Activated CD4-positive, alpha-beta memory T cell treated with anti-CD3 and anti-CD28 coated beads for 36 hours (primary cell): ENCODE data around the gene GALNT2. TPM values are rescaled to one million over a fixed set of nuclear protein-coding genes. Genes with fewer than 3 reads are reported as not detected.

ENCODE experiments used
- CTCF ChIA-PET: fragments of 350-600 bp; sonication (Branson Sonifier 250); formaldehyde crosslinking; loops from one replicate; lab custom pipeline; 2021; ENCODE audit warnings: antibody characterized with exemption, inconsistent platforms; lab: Charles Lee
- POLR2A ChIA-PET: fragments of 350-600 bp; sonication (Branson Sonifier 250); formaldehyde crosslinking; loops from one replicate; lab custom pipeline; 2021; ENCODE audit warnings: antibody characterized with exemption; lab: Charles Lee
- DNase-seq: peaks from one replicate; pipeline ENCODE4 v3.0.0-alpha.2; 2020
- H3K27ac Mint-ChIP-seq: one replicate; pipeline ENCODE4 v1.8.0; 2021; ENCODE audit warnings: mixed read lengths
- H3K27me3 Mint-ChIP-seq: one replicate; pipeline ENCODE4 v1.8.0; 2021; ENCODE audit warnings: mixed read lengths
- H3K36me3 Mint-ChIP-seq: one replicate; pipeline ENCODE4 v1.8.0; 2021; ENCODE audit warnings: mixed read lengths
- H3K4me1 Mint-ChIP-seq: one replicate; pipeline ENCODE4 v1.8.0; 2021; ENCODE audit warnings: low read depth, mixed read lengths
- H3K4me3 Mint-ChIP-seq: one replicate; pipeline ENCODE4 v1.8.0; 2021; ENCODE audit warnings: mild to moderate bottlenecking, mixed read lengths
- H3K9me3 Mint-ChIP-seq: one replicate; pipeline ENCODE4 v1.8.0; 2021; ENCODE audit warnings: mixed read lengths
- intact Hi-C: fragments of 100-400 bp; cut with micrococcal nuclease; formaldehyde crosslinking; loops from one replicate; pipeline ENCODE4 v1.15.1; 2023
- total RNA-seq, 2 experiments: library from RNA; stranded (reverse); gene quantifications; one replicate each; pipeline ENCODE4 v1.2.3, GENCODE V29; 2021

GALNT2 gene
- total RNA-seq, 2 experiments from 2014 or later, result 49.5 to 51.0 TPM

DNA sequence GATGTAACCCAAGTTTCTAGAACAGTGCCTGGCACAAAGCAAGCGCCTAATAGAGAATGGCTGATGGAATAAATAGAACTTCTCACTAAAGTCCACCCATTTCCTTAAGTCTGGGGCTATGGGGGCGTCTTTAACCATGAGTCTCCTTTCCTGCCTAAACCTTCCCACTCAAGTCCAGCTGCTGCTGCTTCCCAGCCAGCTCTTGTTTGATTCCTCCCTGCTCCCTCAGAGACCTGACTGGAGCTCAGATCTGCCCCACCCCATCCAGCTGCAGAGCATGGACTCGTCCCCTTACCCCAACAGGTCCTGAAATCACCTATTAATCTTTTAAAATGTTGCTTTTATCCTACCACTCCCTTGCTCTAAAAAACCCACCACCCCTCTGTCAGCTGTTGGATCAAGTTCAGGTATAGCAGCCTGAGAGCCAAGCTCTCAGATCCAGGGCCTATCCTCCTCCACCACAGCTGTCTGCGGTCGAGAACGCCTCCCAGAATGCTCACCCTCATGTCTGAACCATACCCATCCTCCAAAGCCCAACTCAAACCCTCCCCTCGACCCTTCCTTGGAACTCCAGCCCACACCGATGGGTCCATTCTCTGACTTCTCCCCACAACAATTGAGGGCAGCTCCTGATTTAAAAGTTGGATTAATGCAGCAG, 12.8 kb upstream of the GALNT2 start:
- ChIA-PET POLR2A (no interaction called here), CTCF (no interaction called here)
- no peak for DNase-seq
- intact Hi-C loops, result no loop called here
- H3K27me3 Mint-ChIP-seq, result peaks cover 6% of the 10 kb centered on the region
- no peaks in the 10 kb centered on the region for H3K9me3 Mint-ChIP-seq
- H3K4me1 Mint-ChIP-seq, result peaks cover 4% of the 10 kb centered on the region
- no peak overlapping the region for H3K27ac Mint-ChIP-seq
- no peak overlapping the region for H3K4me3 Mint-ChIP-seq
- H3K36me3 Mint-ChIP-seq, result no peaks in the 10 kb centered on the region

DNA sequence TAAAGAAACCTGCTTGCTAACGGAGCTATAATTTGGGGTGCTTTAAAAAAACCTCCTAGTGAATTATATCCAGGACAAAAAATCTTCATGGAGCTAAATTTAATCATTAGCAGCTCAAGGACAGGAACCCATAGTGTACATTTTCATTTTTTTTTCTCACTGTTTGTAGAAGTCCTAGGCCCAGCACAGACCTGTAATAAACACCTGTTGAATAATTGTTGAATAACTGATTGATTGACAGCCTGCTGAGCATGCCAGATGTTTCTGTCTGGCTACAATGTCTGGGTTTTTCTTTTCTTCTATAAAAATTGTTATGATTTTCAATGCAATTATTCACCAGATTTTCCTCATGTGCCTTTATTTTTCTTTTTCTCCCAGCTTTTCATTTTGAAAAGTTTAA, 10.9 kb upstream of the GALNT2 start:
- CTCF ChIA-PET, result interaction anchor here (1.2 to 1.3 kb wide), 2 partner anchors 54 to 66 kb away, joined by 3 to 4 read pairs; no protein-coding TSS in a partner anchor
- Mint-ChIP-seq H3K4me3 (no peak overlapping the region), H3K4me1 (peaks cover 2% of the 10 kb centered on the region), H3K36me3 (no peaks in the 10 kb centered on the region), H3K9me3 (no peaks in the 10 kb centered on the region), H3K27me3 (peaks cover 8% of the 10 kb centered on the region), H3K27ac (no peak overlapping the region)
- intact Hi-C loops, result no loop called here
- POLR2A ChIA-PET, result no interaction called here
- DNase-seq, result no peak

- no peaks in the 10 kb centered on the region for H3K9me3 Mint-ChIP-seq
- CTCF ChIA-PET, result interaction anchor here (0.9 kb wide), 1 partner anchor 110 kb away, joined by 3 read pairs; no protein-coding TSS in a partner anchor
- POLR2A ChIA-PET, result no interaction called here
- H3K36me3 Mint-ChIP-seq, result no peaks in the 10 kb centered on the region
- H3K4me3 Mint-ChIP-seq, result no peak overlapping the region
- H3K4me1 Mint-ChIP-seq, result no peaks in the 10 kb centered on the region
- no peak overlapping the region for H3K27ac Mint-ChIP-seq
- no peak for DNase-seq
- intact Hi-C loops, result no loop called here
- H3K27me3 Mint-ChIP-seq, result peaks cover 8% of the 10 kb centered on the region
Measured at GRCh38 chr1:230057100-230057499, 9.9 kb upstream of the GALNT2 start.

DNA sequence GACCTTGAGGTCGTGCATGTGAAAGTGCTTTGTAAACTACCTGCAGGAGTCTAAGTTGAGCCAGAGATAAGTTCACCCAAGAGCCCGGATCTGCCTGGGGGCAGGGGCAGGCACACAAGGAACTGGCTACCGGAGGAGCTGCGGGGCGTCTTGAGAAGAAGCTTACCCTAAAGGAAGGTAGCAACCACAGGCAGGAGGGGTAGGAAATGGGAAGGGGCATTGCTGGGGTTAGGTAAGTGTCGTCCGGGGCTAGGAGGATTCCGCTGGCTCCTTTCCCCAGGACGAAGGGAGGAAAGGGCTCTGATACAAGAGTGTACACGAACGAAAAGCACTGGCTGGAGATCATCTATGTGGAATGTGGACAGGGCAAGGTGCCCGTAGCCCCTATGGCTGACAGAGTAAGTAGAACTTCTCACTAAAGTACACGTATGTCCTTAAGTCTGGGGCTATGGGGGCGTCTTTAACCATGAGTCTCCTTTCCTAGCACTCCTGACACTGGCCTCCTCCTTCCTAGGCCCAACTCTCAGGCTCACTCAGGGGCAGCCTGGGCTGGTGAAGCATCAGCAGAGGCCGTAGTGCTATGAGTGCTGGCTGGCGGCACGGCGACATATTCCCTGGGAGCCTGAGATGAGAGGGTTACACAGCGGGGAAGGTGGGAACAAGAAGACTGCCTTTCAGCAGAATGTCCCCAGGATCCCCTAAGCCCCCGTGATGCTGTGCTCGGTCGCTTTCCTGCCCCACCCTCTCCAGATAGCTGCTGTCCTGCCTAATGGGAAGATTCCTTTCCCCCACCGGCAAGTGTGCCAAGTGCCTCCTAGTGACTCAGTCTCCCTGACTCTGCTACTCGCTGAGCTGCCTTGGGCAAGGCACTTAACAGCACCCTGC, 9.1 kb upstream of the GALNT2 start:
- Mint-ChIP-seq H3K4me3 (no peak overlapping the region), H3K4me1 (no peaks in the 10 kb centered on the region), H3K36me3 (no peaks in the 10 kb centered on the region), H3K27me3 (peaks cover 9% of the 10 kb centered on the region), H3K27ac (no peak overlapping the region), H3K9me3 (peaks cover 3% of the 10 kb centered on the region)
- intact Hi-C loops, result no loop called here
- no peak for DNase-seq
- POLR2A ChIA-PET, result no interaction called here
- CTCF ChIA-PET, result no interaction called here

DNA sequence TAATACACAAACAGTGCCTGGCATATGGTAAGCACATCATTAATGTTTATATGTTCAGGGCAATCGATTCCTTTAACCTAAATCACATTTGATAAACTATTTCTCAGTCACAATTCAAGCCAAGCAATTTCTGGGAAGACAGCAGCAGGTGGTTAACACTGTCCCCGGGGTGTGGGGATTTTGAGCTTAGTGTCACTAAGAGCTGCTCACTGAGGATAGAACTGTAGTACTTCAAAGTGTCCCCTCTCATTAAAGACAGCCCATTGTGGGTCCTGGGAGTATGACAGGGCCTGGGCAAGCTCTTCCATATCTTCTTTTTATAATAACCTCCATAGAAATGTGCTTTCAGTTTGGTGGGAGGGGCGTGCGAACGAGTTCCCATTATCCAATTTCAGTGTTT, 8.4 kb upstream of the GALNT2 start:
- CTCF ChIA-PET, result no interaction called here
- no peak overlapping the region for H3K4me3 Mint-ChIP-seq
- intact Hi-C loops, result no loop called here

GRCh38 chr1:230061801-230062200, 5.2 kb upstream of the GALNT2 start:
- Mint-ChIP-seq H3K36me3 (no peaks in the 10 kb centered on the region), H3K4me3 (no peak overlapping the region), H3K4me1 (peaks cover 9% of the 10 kb centered on the region), H3K27ac (no peak overlapping the region), H3K27me3 (peaks cover 9% of the 10 kb centered on the region), H3K9me3 (peaks cover 3% of the 10 kb centered on the region)
- intact Hi-C loops, result no loop called here
- ChIA-PET POLR2A (no interaction called here), CTCF (no interaction called here)
- DNase-seq, result no peak

More for the DNA sequence above, 8.4 kb upstream of the GALNT2 start:
- peaks cover 9% of the 10 kb centered on the region for H3K27me3 Mint-ChIP-seq
- no peak for DNase-seq
- H3K36me3 Mint-ChIP-seq, result no peaks in the 10 kb centered on the region
- peaks cover 3% of the 10 kb centered on the region for H3K9me3 Mint-ChIP-seq
- POLR2A ChIA-PET, result no interaction called here
- no peaks in the 10 kb centered on the region for H3K4me1 Mint-ChIP-seq
- H3K27ac Mint-ChIP-seq, result no peak overlapping the region

GRCh38 chr1:230062521-230062920, 4.5 kb upstream of the GALNT2 start:
- ChIA-PET CTCF (no interaction called here), POLR2A (no interaction called here)
- no peak for DNase-seq
- Mint-ChIP-seq H3K36me3 (no peaks in the 10 kb centered on the region), H3K27ac (no peak overlapping the region), H3K4me1 (peaks cover 9% of the 10 kb centered on the region), H3K9me3 (peaks cover 3% of the 10 kb centered on the region), H3K27me3 (peaks cover 6% of the 10 kb centered on the region), H3K4me3 (no peak overlapping the region)
- intact Hi-C loops, result no loop called here

DNA sequence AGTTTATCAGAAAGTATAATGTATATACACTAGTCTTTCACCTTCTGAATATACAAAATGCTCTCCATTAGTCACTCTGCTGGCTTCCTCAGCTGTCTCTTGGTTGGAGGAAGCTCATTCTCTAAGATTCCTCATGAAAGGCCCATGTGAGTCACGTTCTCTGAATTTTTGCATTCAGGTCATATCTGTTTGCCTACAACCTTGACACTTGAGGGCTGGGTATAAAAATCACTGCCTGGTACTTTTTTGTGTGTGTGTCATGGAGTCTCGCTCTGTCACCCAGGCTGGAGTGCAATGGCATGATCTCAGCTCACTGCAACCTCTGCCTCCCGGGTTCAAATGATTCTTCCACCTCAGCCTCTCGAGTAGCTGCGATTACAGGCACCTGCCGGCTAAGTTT, 2.8 kb upstream of the GALNT2 start:
- no peak for DNase-seq
- Mint-ChIP-seq H3K27ac (no peak overlapping the region), H3K4me1 (peaks cover 20% of the 10 kb centered on the region), H3K4me3 (no peak overlapping the region), H3K9me3 (peaks cover 3% of the 10 kb centered on the region), H3K27me3 (peaks cover 3% of the 10 kb centered on the region), H3K36me3 (no peaks in the 10 kb centered on the region)
- POLR2A ChIA-PET, result no interaction called here
- CTCF ChIA-PET, result no interaction called here
- intact Hi-C loops, result no loop called here

DNA sequence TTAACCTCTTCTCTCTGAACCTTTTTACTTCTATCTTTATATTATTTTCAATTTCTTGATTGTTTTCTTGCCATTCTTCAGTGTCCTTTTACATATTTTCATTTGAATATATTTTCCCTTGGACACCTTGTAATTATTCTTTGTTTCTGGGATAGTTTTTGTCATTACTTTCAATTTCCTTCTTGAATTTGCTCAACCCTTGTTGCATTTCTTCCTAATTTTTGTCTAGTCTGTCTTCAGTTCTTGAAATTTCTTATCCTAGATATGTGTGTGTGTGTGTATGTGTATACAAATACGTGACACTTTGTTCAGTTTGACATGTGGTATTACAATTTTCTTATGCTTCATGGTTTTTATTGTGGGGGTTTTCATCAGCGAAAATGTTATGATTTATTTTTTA, 1.9 kb upstream of the GALNT2 start:
- no peak for DNase-seq
- Mint-ChIP-seq H3K4me1 (peaks cover 27% of the 10 kb centered on the region), H3K27ac (no peak overlapping the region), H3K27me3 (peaks cover 3% of the 10 kb centered on the region), H3K9me3 (peaks cover 3% of the 10 kb centered on the region), H3K4me3 (no peak overlapping the region), H3K36me3 (no peaks in the 10 kb centered on the region)
- POLR2A ChIA-PET, result interaction anchor here (2.1 kb wide), 1 partner anchor 45 kb away, joined by 8 read pairs; no protein-coding TSS in a partner anchor
- intact Hi-C loops, result loop anchor here (5.0 kb wide), 1 partner anchor 912 kb away; the partner anchor contains the start of genes ARV1 and TTC13
- CTCF ChIA-PET, result no interaction called here

GRCh38 chr1:230065571-230065970, 1.5 kb upstream of the GALNT2 start:
- ChIA-PET POLR2A (interaction anchor here (2.1 kb wide), 1 partner anchor 44 kb away, joined by 8 read pairs; no protein-coding TSS in a partner anchor), CTCF (no interaction called here)
- Mint-ChIP-seq H3K9me3 (peaks cover 3% of the 10 kb centered on the region), H3K27ac (no peak overlapping the region), H3K4me1 (peaks cover 27% of the 10 kb centered on the region), H3K4me3 (no peak overlapping the region), H3K36me3 (no peaks in the 10 kb centered on the region), H3K27me3 (peaks cover 2% of the 10 kb centered on the region)
- no peak for DNase-seq
- intact Hi-C loops, result loop anchor here (5.0 kb wide), 1 partner anchor 912 kb away; the partner anchor contains the start of genes ARV1 and TTC13

- POLR2A ChIA-PET, result interaction anchor here (1.3 to 2.1 kb wide), 2 partner anchors 36 to 44 kb away, joined by 5 to 8 read pairs; no protein-coding TSS in a partner anchor
Measured at GRCh38 chr1:230066031-230066430, 1.0 kb upstream of the GALNT2 start.

GRCh38 chr1:230067419-230067870, 407 bp downstream of the GALNT2 start:
- Mint-ChIP-seq H3K36me3 (no peaks in the 10 kb centered on the region), H3K4me1 (peaks cover 41% of the 10 kb centered on the region), H3K4me3 (peak overlapping the region; percentile 86), H3K27me3 (no peaks in the 10 kb centered on the region), H3K27ac (peak overlapping the region; percentile 81), H3K9me3 (peaks cover 3% of the 10 kb centered on the region)
- peak; percentile 31 for DNase-seq
- POLR2A ChIA-PET, result interaction anchor here (0.9 to 2.1 kb wide), 4 partner anchors 17 to 55 kb away, joined by 3 to 8 read pairs (median 6); no protein-coding TSS in a partner anchor
- CTCF ChIA-PET, result interaction anchor here (1.0 kb wide), 1 partner anchor 43 kb away, joined by 3 read pairs; no protein-coding TSS in a partner anchor
- intact Hi-C loops, result loop anchor here (1.0 to 5.0 kb wide), 5 partner anchors 37 to 910 kb away; partner anchors contain the start of genes ARV1 and TTC13

More at GRCh38 chr1:230066031-230066430, 1.0 kb upstream of the GALNT2 start:
- Mint-ChIP-seq H3K4me3 (peak overlapping the region; percentile 80), H3K9me3 (peaks cover 3% of the 10 kb centered on the region), H3K36me3 (no peaks in the 10 kb centered on the region), H3K27ac (peak overlapping the region; percentile 83), H3K27me3 (peaks cover 2% of the 10 kb centered on the region), H3K4me1 (peaks cover 30% of the 10 kb centered on the region)
- intact Hi-C loops, result loop anchor here (2.0 to 5.0 kb wide), 3 partner anchors 35 to 911 kb away; partner anchors contain the start of genes ARV1 and TTC13
- DNase-seq, result no peak
- CTCF ChIA-PET, result no interaction called here
